Neural progenitor cell (in vitro differentiated cells): ENCODE data around the gene STAT5B.
"Not testable (repeated sequence)": the region's sequence is repeated elsewhere in the genome, so short reads cannot be mapped to it uniquely, and the experiment has no call there.

Source experiments
- EZH2 ChIP-seq: fragments of 200-600 bp; sonication (generic); IDR thresholded peaks from 2 replicates; pipeline ENCODE4 v1.6.1; 2017; ENCODE audit warnings: antibody characterized with exemption, mild to moderate bottlenecking, moderate library complexity
- TF ChIP-seq, protein P1 (sequence below): fragments of 200-600 bp; sonication (generic); IDR thresholded peaks from 2 replicates; pipeline ENCODE4 v1.5.1; 2017; ENCODE audit warnings: antibody characterized with exemption, mild to moderate bottlenecking

DNA sequence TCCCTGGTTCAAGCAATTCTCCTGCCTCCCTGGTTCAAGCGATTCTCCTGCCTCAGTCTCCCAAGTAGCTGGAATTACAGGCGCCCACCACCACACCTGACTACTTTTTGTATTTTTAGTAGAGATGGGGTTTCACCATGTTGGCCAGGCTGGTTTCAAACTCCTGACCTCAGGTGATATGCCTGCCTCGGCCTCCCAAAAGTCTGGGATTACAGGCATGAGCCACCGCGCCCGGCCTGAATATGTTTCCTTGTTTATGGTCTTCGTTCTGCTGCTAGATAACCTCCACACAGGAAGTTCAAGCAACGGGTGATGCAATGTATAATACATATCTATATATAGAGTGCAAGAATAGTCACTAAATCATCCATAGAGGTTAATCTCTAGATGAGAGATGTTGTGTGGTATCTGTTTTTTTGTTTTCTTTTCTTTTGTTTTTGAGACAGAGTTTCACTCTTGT, 70.0 kb downstream of the STAT5B start:
- TF ChIP-seq, protein P1, sequence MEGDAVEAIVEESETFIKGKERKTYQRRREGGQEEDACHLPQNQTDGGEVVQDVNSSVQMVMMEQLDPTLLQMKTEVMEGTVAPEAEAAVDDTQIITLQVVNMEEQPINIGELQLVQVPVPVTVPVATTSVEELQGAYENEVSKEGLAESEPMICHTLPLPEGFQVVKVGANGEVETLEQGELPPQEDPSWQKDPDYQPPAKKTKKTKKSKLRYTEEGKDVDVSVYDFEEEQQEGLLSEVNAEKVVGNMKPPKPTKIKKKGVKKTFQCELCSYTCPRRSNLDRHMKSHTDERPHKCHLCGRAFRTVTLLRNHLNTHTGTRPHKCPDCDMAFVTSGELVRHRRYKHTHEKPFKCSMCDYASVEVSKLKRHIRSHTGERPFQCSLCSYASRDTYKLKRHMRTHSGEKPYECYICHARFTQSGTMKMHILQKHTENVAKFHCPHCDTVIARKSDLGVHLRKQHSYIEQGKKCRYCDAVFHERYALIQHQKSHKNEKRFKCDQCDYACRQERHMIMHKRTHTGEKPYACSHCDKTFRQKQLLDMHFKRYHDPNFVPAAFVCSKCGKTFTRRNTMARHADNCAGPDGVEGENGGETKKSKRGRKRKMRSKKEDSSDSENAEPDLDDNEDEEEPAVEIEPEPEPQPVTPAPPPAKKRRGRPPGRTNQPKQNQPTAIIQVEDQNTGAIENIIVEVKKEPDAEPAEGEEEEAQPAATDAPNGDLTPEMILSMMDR = not testable (repeated sequence)
- TF ChIP-seq EZH2 = not testable (repeated sequence)
